Measurements from ENCODE around the gene HOXA2.

The HOXA2 gene

DNA sequence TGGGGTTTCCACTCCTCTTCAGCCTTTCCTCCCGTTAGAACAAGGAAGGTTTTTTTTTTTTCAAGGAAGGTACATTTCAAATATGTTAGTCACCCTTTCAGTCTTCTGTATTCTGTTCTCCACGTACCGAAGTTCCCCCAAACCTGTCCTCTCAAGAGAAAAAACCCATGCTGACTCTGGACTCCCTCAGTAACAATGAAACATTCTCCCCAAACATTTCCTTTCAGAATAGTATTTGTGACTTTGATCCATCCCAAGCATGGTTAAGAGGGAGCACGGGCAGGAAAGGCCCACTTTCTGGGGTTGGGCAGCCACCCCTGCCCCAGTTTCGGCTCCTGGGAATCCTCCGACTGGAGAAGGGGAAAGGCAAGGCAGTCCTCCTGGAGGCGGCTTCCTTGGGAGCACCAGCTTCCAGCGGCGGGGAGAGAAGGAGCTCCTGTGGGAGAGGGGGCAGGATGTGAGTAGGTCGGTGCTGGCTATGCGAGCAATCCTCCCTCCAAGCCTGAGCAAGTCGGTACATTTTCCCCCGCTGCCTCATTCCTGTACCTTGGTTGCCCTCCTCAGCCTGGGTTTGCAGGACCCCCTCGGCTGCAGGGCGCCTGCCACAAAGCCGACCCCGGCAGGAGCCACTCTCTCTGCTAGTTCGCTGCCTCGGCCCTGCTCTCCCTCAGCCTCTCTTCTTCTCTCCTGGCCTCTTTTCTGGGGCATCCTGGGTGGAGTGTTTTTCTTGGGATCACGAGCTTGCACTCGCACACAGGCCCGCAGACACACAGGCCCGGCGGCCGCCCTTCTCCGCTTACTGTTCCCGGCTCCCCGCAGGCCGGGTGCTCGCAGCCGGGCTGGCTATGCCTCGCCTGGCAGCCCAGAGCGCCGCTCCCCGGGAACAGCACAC is 4.6 kb downstream of the HOXA2 start:
- no peak for DNase-seq

DNA sequence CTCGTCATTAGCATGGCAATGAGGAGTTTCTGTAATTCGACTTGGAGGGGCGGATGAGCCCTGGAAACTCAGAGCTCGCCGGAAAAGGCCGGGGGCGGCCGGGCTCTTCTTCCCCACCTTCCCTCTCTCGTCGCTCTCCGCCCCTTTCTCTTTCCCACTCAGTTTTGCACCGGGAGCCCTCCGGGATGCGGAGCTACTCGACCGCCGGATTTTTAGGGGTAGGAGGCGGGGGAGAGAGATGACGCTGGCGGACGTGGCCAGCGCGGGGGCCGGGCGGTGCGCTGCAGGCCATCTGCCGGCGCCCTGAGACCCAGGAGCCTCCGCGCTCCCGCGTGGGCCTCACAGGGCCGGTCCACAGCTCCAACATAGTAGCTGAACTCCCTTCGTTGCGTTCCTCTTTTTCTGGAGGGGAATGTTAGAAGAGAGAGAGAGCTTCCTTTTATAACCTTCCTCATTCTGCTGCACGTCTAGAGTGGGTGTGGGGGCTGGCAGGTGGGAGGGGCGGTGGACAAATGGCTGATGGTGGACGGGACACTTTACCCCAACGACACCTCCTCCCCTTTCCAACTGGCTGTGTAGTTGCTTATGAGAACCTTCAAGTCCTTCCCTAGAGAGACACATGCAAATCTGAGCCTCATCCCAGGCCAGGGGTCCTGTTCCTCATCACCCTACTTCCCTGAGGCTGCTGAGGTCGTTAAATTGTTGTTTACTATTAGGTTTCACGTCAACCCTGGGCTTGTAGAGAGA is 5.5 kb downstream of the HOXA2 start:
- DNase-seq = no peak

DNA sequence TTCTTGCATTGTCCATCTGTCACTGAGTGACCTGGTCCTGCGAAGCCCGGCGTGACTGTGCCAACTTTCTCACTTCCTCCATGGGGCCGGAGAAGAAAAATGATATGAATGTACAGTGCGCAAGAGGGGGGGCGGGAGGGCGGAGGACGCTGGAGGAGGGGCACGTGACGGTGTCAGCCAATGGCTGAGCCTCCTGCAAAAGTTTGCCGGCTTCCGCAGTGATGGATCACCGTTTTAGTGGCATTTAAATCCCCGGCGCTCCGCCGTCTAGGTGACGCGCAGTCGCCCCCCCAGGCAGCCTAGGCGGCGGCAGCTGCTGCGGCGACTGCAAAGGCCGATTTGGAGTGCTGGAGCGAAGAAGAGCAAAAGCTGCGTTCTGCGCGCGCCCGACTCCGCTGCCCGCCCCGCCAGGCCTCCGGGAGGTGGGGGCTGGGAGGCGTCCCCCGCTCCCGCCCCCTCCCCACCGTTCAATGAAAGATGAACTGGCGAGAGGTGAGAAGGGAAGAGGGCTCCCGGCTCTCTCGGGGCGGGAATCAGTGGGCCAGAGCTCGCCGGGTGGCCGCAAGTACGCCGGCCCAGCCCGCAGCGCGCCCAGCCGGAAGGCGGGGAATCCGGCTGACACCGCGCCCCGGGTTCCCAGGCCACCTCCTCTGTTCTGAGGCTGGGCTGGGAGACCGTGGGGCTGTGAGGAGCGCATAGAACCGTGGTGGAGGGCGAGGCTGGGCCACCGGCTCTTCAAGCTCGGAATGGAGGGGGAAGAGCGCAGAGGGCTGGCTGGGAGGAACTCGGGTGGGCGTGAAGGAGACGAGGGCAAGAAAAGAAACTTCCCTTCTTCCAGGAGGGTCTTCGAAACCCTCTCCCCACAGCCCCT is 6.4 kb downstream of the HOXA2 start, which contains the start of gene HOXA1:
TSS of gene HOXA1 (minus strand) at position 104 of the 871 bp plus-strand sequence. CDS start at position 16, 88 bp downstream.
- peak; percentile 60 for DNase-seq

DNA sequence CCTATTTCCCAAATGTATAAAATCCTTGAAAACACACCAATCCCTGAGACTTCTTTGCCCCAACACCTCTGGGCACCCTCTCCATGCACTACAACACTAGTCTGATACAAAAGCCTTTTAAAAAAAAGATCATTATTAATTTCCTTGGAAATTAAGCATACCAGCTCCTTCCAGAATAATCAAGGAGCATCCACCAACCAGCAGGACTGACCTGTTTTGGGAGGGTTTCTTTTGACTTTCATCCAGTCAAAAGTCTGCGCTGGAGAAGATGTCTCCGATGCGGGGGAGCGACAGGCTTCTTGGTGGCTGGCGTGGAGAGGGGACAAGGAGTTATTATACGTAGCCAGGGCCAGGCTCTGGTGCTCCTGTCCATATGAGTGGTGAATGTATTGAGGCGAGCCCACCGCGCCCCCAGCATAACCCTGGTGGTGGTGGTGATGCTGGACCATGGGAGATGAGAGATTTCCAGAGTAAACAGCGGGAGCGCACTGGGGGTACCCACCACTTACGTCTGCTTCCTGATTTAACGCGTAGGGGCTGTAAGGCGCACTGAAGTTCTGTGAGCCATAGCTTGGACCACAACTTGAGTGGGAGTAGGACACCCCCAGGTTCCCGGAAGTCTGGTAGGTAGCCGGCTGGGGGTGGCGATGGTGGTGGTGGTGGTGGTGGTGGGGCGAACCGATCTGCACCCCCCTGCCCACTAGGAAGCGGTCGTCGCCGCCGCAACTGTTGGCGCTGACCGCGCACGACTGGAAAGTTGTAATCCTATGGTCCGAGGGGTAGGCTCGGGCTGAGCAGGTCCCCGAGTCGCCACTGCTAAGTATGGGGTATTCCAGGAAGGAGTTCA is 7.2 kb downstream of the HOXA2 start:
- no peak for DNase-seq

DNA sequence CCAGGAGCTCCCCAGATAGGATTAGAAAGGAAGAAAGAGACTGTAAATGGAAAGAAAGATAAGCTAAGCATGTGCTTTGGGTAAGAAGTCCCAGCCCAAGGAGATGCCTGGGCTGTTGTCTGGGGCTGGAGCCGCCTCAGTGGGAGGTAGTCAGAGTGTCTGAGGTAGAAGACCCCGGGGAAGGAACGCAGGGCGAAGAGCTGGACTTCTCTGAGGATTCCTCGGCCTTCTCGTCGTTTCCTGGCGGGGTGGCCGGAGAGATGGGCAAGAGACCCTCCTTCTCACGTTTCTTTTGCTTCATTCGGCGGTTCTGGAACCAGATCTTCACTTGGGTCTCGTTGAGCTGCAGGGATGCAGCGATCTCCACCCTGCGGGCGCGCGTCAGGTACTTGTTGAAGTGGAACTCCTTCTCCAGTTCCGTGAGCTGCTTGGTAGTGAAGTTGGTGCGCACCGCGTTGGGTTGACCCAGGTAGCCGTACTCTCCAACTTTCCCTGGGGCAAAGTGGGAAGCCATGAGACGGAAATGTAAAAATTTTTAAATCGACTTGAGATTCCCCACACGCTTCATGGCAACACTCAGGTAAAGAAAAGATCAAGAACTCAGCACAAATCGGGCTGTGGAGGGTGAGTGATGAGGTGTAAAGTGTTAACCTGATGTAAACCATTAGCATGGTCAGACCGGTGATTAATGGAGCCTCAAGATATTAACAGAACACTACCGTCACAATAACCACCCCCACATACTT is 8.0 kb downstream of the HOXA2 start:
- no peak for DNase-seq

DNA sequence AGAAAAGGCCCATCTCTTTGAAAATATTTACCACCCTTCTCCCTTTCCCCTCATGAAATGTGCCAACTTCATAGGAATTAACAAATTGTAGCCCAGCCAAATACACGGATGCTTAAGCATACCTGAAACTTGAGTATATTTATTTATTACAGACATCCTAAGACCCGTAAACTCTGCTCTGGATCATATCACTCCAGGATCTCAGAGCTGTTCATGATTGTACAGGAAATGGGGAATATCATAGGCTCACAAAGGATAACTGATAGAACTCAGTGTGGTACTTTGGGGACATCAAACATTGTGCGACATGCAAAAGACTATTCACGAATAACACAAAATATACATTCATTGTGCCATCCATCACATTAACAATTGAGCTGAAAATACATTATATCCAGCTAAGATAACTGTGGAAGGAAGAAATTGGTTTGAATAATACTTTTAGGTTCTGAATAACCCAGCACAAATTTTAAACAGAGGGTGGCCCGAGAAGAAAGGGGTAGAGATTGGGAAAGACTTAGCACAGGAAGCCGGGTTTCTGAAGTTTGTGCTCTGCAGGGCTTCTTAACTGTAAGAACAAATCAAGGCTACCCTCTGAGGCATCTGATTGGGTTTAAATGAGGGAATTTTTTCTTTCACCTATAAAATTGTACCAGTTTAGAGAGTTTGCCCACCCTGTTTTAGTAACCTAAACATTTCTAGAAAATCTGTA is 9.1 kb downstream of the HOXA2 start:
- DNase-seq = no peak

DNA sequence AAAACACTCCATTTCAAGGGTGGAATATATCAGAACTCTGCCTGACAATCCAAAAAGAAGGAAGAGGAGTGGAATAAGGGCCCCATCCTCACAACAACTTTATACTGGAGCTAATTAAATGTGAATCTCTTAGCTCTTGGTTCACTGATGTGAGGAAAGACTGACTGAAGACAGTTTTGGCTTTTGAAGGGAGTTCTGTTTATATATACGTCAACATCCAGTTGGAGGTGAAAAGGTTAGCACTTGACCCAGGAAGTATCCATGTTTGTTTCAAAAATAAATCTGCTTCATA is 9.7 kb downstream of the HOXA2 start:
- no peak for DNase-seq

DNA sequence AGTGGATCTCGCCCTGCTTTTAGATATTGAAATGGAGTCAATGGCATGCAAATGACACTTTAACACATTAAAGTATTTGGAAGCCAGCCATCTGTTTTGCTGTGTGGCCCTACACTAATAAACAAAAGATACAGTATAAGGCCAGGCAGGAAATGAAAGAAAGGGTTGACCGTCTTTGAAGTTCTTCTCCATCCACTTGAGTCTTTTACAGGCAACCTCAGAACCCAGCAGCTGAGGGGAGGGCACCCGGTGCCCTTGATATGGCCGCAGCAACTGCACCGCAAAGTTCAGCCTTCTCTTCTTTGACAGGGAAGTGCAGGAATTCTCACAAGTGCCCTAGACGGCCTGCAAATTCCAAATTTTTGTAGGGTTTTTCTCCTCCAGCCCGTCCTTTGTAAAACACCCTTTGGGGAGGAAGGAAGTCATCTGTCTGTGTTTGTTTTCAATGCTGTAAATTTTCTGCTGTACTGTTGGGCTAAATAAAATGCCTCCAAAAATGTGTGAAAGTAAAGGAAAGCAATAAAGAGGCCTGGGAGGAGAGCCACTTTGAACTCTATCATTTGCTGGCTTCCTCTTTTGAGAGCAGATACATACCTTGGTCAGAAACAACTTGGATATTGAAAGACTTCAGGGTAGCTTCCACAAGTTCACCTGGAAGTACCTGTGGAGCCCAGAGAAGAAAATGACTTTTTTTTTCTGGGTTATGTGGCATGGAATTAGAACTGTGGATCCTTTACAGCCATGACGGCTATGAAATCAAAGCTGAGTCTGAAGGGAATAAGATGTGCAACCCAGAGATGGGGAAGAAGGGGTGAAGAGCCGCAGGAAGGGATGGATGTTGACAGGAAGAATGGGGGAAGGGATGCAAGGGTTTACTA is 10.3 kb downstream of the HOXA2 start:
- DNase-seq = no peak

DNA sequence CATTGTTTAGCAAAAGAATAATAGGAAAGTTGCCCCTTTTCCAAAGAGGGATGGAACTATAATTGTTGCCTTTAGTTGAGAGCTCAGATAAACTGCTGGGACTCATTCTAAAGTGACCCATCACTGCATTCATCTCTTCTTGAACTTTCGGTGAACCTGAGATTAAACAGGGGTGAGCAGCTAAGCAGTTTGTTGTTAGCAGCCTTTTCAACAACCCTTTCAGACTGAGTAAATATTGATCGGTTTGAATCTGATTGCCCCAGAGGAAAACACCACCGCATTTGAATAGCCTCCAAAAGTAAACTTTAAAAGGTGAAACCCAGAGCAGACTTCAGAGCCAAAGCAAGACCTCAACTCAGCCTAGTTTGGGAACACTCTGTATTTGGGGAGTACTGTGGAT is 11.4 kb downstream of the HOXA2 start:
- DNase-seq = no peak

DNA sequence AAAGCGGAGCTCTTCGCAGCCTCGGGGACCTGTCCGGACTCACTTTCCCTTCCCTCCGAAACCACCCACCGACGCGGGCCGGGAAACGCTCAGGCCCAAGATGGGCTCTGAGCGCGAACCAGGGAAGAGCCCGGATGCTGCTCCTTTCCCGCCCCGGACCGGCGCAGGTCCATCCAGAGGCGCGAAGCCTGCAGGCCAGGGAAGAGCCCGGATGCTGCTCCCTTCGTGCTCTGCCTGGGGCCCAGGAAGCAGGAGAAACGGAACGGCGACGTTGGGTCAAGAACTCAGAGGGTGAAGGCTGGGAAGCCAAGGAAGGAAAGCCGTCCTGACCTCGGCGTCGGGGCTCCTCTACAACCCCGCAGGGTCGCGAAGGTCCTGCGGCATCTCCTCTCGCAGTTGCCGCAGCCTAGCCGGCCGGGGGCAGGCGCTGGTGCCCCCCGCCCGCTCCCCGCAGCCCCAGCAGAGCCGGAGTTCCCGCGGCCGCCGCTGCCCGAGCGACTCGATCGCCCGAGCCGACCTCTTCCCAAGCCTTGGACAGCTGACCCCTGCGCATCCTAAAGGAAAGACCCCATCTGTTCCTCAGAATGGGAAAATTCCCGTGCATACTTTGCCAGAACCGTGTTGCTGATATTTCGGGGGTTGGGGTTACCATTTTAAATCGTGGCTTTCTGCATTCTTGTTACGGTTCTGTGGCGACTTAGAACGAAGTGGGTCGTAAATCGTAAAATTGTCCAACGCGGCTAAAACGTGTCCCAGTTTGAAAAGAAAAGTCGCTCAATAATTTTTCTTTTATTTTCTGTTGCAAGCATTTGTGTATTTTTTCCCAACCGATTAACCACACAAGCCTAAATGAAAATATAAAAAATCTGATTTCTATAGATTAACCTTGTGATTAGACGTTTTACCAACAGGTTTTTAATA is 14.2 kb downstream of the HOXA2 start:
- no peak for DNase-seq

DNA sequence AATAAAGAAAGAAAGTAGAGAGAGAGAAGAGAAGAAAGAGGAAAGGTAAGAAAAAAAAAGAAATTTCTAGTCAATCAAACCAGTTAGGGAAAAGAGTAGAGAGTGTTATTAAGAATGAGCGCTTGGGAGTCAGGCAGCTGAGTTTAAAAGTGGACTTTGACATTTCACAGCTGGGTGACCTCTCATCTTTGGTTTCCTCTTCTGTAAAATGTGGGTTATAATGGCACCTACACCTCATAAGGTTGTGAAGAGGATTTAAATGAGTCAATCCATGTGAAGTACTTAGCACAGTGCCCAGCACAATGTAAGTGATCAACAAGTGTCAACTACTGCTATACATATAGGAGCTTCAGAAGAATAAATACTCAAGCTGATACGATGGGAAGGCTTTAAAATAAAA is 18.8 kb downstream of the HOXA2 start:
- no peak for DNase-seq

DNA sequence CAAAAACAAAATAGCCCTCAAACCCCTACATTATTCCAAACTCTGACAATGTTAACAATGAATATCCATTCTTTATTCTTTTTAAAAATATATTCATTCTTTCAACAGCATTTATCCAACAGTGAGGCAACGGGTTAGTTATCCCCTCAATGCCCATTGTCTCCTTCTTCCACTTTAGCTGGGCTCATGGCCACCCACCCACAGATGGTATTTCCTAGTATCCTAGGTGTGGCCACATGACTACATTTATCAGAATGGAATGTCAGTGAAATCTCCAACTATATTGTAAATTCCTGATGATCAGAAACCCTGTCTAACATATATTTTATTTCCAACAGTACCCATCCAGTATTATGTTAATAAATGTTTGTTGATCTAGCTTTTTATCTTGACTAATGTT is 20.3 kb downstream of the HOXA2 start:
- DNase-seq = no peak

DNA sequence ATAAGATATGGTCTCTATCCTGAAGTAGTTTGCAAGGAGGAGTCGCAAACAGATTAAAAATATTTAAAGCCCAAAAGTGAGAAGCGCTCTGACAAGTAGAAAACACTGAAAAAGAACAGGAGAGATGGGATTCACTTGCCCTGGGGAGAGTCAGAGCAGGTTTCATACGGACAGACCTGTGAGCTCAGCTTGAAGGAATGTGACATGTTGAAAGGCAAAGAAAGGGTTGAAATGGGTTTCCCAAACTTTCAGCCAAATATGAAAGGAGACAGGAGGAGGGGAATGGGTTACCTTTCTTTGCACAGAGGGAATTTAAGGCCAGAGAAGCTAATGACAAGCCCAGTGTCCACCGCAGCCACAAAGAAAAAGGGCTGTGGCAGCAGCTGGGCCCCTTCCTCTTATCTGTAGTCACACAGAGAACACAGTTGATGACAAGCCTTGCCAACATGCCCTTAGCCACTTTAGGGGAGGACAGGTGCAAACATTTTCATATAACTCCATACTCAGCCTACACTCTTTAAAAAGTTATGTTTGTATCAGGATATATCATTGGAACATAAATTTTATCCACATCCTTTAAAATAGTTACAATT is 21.5 kb downstream of the HOXA2 start:
- no peak for DNase-seq

DNA sequence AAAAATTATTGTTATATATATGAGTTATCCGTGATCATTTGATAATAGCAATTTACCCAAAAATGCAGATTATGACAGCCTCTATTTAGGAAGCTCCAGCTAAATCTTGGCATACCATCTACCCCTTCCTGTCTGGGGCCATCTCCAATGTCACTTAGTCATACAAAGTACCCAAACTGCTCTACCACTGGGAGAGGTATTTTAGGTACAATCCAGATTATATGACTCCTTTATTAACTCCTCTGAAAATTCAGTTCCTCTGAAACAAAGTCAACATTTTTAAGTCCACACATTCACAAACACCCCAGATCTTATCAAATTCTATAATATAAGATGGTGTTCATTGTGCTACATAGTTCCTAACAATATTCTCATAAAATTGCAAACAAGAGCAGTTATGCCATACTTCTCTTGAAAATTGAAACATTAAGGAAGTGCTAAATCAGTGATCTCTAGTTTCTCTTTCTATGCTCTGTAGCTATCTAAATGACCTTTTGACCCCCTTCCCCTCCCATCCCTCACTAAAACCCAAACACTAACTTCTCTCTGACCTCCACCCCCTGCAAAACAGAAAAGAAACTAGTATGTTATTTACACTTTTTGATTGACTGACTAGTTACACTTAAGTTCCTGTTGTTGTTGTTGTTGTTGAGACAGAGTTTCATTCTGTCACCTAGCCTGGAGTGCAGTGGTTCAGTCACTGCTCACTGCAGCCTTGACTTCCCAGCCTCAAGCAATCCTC is 23.1 kb downstream of the HOXA2 start:
- no peak for DNase-seq

DNA sequence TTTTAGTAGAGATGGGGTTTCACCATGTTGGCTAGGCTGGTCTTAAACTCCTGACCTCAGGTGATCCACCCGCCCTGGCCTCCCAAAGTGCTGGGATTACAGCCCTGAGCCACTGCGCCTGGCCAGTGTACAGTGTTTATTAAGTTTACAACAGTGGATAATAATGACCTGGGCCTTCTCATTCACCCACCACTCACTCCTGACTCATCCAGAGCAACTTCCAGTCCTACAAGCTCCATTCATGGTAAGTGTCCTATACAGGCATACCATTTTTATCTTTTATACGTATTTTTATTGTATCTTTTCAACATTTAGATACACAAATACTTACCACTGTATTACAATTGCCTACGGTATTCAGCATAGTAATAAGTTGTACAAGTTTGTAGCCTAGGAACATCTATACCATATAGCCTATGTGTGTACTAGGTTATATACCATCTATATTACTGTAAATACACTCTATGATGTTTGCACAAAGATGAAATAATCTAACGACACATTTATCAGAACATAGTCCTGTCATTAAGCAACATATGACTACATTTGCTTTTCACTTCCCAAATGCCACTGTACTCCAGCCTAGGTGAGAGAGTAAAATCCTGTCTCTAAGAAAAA is 23.8 kb downstream of the HOXA2 start:
- DNase-seq = no peak

DNA sequence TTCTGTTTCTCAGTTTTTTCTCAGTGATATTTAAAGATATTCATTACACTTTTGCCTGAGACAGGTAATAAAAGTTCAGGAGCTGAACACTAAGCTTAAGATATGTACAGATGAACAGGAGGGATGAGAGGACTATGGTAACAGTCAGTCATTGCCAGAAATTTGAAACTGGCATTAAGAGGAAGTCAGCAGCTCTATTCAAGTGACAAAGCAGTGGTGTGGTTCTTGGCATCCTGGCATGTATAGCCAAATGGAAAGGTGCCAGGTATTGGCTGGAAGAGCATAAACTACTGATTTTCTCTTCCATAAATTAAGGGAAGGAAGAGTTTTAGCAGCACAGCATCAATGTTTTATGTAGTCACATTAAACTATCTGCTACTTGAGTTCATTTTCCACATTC is 29.4 kb downstream of the HOXA2 start:
- no peak for DNase-seq
